ENCODE results near the gene EFHD2. TPM values are rescaled to one million over a fixed set of nuclear protein-coding genes. Genes with fewer than 3 reads are reported as not detected.

Gene EFHD2
- total RNA-seq, 1 experiment from 2014 or later, result 69.7 TPM

GRCh38 chr1:15446212-15446611 lies 36.5 kb downstream of the EFHD2 start:
- Histone ChIP-seq H4K20me1 (ENCODE audit: insufficient read depth) (no peaks in the 10 kb centered on the region), H2AFZ (ENCODE audit: low read depth, low read length, poor library complexity, severe bottlenecking) (no peak overlapping the region), H3K27ac (ENCODE audit: low read depth, low read length) (no peak overlapping the region), H3K4me2 (ENCODE audit: low read length) (no peak overlapping the region), H3K79me2 (ENCODE audit: insufficient read depth, low read length) (no peaks in the 10 kb centered on the region), H3K9me2 (ENCODE audit: insufficient read depth) (no peaks in the 10 kb centered on the region), H3K9me3 (ENCODE audit: control insufficient read depth in 1 of 2, insufficient read depth in 1 of 2, low read depth in 1 of 2, low read length in 2 of 2) (no peaks in the 10 kb centered on the region), H3K9ac (ENCODE audit: low read length) (no peak overlapping the region), H3K4me3 (replicated peaks in 1 of 2; ENCODE audit: low read depth in 1 of 2, low read length in 2 of 2) (no peak overlapping the region), H3K36me3 (ENCODE audit: control insufficient read depth in 1 of 2, insufficient read depth in 2 of 2, low read length in 2 of 2) (no peaks in the 10 kb centered on the region), H3K27me3 (ENCODE audit: insufficient read depth, low read length) (no peaks in the 10 kb centered on the region), H3K4me1 (ENCODE audit: control insufficient read depth in 1 of 2, insufficient read depth in 2 of 2, low read length in 2 of 2) (no peaks in the 10 kb centered on the region)
- ATAC-seq, result no peak
- TF ChIP-seq ZFX (IDR thresholded peaks at IDR 0.05) (no peak), CBX3 (IDR thresholded peaks at IDR 0.05; ENCODE audit: low read depth) (no peak), SP1 (IDR thresholded peaks at IDR 0.05; ENCODE audit: low read depth) (no peak), POLR2AphosphoS5 (IDR thresholded peaks at IDR 0.05; ENCODE audit: low read depth, low read length) (no peak), YY1 (IDR thresholded peaks at IDR 0.05; ENCODE audit: extremely low read depth, insufficient replicate concordance, low read depth, low read length) (no peak), FOSL1 (IDR thresholded peaks at IDR 0.05; ENCODE audit: low read depth) (no peak), POLR2A (IDR thresholded peaks at IDR 0.05; ENCODE audit: borderline replicate concordance, extremely low read depth, insufficient read depth, insufficient read length) (no peak), SRF (IDR thresholded peaks at IDR 0.05; ENCODE audit: low read depth) (no peak), ZNF274 (IDR thresholded peaks at IDR 0.05; ENCODE audit: low read depth, low read length) (no peak), ZBTB33 (IDR thresholded peaks at IDR 0.05; ENCODE audit: extremely low read depth, insufficient replicate concordance, low read length) (no peak), ATF3 (IDR thresholded peaks at IDR 0.05) (no peak), ELF1 (IDR thresholded peaks at IDR 0.05; ENCODE audit: borderline replicate concordance, low read depth) (no peak), REST (IDR thresholded peaks at IDR 0.05; ENCODE audit: low read depth) (no peak), JUND (IDR thresholded peaks at IDR 0.05) (no peak)
- ChIA-PET POLR2A (no interaction called here), RAD21 (ENCODE audit: low non-redundant PET in 1 of 2, low total read pairs in 2 of 2, uncharacterized antibody in 2 of 2, unreplicated experiment in 2 of 2) (no interaction called here), CTCF (no interaction called here)
- BruUV-seq (replicated peaks), result no TSS peak
- DNase-seq (ENCODE audit: low read depth, low spot score), result no peak
- intact Hi-C loops (cut with micrococcal nuclease), result no loop called here

Measured in HCT116 (cell line).